ENCODE results near the gene R3HDML.
"Not testable (repeated sequence)": the region's sequence is repeated elsewhere in the genome, so short reads cannot be mapped to it uniquely, and the experiment has no call there.

Gene R3HDML

DNA sequence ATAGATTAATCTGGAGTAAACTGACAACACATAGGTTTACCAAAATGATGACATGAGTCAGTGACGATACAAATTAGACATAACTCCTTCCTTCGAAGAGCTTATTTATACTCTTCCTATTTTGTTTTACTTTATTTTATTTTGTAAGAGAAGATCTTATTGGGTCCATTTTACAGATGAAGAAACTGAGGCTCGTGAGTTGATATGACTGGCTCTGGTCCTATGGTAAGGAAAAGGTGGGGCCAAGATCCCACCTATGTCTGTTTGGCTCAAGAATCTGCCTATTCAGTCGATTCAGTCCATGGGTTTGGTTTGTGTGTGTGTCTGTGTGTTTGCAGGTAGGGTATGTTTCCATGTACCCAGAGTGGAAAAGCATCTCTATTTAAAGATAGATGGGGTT is 8.4 kb upstream of the R3HDML start:
- DNase-seq = no peak

DNA sequence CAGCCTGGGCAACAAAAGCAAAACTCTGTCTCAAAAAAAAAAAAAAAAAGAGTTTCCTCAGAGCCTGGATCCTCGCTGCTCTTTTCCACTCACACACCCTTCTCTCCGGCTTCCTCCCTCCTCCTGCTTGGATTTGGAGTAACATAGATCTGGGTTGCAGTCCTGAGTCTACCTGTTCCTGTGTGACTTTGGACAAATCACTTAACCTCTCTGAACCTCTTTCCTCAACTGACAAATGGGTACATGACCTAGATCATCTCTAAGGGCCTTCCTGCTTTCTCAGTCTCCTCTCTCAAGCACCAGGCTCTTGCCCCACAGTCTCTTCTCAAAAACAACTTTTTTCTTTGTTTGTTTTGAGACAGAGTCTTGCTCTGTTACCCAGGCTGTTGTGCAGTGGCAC is 5.6 kb upstream of the R3HDML start:
- DNase-seq = no peak

DNA sequence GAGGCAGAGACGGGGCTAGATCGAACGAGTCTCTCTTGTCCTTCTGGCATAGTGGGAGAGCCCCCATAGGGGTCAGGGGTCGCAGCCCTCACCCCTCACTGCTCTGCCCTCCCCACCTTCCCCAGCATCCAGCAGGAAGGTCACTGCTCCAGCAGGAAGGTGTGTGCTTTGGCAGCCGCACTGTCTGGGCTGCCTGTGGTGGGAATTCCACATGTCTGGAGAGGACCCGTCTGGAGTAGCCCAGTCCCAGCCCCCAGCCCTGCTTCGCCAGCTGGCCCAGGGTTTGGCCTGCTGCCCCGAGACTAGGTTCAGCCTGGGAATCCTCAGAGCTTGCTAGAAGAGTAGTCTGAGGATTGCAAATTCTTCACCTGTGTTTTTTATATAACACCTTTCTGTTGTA is 2.5 kb upstream of the R3HDML start:
- no peak for DNase-seq

DNA sequence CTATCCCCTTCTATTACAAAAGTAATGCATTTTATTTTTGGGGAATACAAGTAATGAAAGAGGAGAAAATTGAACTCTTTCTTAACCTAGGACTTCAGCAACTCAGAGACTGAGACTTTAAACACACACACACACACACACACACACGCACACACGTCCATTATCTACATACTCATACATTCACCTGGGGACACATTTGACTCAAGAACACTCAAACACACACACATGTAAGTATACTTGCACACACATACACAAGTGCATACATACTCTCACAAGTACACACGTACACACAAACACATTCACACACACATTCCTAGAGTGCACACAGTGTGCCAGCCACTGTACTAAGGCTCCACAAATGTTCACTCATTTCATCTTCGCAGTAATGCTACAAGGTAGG is 2.1 kb upstream of the R3HDML start:
- DNase-seq = no peak

DNA sequence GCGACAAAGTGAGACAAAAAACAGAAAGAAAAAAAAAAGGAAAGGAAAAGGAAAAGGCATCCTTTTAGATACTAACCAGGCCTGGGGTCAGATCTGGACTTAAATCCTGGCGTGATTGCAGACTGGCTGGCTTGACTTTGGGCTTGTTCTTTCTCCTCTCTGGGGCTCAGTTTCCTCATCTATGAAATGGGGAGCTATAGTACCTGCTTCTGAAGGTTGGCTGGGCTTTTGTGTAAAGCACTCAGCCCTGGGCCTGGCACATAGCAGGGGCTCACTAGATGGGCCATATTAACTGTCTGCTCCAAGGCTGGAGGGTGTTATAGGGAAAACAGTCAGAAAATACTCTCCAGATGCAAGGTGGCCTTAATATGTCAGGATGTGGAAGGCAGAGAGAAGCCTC is 1.2 kb upstream of the R3HDML start:
- DNase-seq = no peak

DNA sequence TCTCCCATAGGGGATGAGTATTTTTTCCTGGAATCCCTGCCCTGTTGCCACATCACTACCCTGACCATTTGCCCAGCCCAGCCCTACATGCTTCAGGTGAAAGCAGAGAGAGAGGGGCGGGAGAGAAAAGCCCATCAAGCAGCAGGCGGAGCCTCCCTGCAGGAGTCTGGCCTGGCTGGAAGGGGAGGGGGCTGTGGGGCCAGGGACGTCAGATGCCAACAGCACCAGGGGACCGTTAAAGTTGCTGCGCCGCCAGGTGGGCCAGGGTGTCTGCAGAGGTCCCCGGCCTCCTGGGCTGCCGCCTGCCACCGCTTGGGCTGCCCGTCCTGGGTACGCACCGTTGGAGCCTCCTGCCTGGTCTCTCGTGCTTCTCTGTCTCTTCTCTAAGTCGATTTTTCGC is 757 bp upstream of the R3HDML start:
- no peak for DNase-seq

DNA sequence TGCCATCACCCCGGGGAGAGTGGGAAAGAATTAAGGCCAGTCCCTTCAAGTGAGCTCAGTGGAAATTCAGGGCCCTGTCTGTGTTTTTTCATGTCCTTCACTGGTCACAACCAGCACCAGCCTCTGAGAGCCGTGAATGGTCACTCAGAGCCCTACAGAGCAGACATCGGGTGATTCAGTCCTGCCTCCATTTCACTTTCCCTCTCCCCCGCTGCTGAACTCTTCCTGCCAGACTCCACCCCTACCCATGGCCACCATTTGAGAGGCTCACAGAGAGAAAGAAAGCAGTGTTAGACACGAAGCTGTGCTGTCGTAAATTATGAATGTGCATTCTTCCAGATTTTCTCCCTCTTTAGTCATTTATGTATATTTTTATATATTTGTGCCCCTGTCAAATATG is 5.4 kb downstream of the R3HDML start:
- DNase-seq = no peak

DNA sequence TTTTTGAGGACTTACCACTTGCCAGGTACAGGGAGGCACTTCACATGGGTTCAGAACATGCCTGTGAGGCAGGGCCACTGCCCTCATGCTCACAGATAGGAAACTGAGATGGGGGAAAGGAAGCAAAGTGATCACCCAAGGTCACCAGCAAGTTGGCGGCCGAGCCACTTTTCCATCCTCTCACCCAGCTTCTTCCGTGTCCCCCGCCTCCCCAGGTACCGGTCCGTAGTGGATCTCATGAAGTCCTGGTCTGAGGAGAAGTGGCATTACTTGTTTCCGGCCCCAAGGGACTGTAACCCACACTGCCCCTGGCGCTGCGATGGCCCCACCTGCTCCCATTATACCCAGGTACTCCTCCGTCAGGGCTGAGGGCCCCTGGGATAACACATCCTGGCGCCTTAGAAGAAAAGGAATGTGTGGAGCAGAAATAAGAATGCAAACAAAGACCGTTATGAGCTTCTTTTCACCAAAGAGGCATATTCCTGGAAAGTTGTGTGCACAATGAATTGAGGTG is 6.4 kb downstream of the R3HDML start:
- no peak for DNase-seq

DNA sequence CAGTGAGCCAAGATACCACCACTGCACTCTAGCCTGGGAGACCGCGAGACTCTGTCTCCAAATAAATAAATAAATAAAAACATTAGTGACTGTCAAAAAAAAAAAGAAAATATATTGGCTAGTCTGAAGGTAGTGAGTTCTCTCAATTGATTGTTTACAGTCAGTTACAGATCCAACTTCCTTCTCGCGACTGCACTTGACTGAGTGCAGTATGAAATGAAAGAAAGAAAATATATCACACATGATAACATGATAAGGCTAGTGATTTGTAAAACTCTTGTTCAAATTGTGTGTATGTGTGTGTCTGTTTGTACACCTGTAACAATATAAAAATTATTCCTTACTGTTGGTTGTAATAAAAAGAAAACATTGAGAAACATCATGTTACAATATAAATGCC is 7.9 kb downstream of the R3HDML start:
- no peak for DNase-seq

DNA sequence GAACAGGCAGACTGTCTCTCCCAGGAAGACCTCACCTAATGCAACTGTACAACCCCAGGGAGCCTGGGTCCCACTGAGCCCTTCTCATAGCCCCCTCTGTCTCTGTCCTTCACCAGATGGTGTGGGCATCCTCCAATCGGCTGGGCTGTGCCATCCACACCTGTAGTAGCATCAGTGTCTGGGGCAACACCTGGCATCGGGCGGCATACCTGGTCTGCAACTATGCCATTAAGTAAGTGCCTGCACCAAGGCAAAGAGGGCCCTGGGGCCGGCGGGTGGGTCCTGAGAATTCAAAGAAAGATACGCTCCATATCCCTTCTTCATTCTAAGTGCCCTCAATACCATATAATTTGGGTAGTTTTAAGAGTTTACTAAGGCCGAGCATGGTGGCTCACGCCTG is 8.3 kb downstream of the R3HDML start:
- DNase-seq = no peak

DNA sequence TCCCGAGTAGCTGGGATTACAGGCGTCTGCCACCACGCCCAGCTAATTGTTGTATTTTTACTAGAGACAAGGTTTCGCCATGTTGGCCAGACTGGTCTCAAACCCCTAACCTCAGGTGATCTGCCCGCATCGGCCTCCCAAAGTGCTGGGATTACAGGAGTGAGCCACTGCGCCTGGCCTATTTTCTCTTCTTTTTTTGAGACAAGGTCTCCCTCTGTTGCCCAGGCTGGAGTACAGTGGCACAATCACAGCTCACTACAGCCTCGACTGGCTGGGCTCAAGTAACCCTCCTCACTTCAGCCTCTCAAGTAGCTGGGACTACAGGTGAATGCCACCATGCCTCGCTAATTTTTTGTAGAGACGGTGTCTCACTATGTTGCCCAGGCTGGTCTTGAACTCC is 9.1 kb downstream of the R3HDML start:
- not testable (repeated sequence) for DNase-seq

DNA sequence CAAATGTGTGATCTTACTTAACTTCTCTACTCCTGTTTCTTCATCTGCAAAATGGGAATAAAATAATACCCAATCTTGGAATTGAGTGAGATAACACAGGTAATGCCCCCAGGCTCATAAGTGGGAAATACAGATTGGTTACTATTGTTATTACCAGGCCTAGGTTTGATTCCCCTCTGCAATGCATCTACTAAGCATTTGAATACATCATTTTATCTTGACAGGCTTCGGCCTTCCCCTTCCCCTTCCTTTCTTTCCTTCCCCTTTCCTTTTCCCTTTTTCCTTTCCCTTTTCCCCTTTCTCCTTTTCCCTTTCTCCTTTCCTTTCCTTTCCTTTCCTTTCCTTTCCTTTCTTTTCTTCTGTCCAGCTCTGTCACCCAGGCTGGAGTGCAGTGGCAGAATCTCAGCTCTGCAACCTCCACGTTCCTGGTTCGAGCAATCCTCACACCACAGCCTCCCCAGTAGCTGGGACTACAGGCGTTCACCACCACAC is 11.4 kb downstream of the R3HDML start:
- DNase-seq = no peak

DNA sequence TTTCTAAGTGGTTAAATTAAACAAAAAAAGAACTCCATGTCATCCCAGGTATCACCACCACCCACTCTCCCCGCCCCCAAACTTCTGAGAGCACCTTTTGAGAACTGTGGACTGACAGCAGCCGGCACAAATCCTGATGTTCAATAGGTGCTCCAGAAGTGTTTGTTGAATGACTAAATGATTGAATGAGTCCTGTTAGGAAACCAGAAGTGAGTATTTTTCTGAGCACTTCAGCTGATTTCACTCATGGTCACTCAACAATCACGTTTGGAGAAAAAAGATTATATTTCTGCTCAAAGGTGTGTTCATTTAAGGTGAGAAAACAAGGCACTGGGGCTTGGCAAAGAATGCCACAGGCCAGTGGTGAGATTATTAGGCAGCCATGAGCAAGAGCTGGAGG is 12.5 kb downstream of the R3HDML start:
- DNase-seq = no peak

DNA sequence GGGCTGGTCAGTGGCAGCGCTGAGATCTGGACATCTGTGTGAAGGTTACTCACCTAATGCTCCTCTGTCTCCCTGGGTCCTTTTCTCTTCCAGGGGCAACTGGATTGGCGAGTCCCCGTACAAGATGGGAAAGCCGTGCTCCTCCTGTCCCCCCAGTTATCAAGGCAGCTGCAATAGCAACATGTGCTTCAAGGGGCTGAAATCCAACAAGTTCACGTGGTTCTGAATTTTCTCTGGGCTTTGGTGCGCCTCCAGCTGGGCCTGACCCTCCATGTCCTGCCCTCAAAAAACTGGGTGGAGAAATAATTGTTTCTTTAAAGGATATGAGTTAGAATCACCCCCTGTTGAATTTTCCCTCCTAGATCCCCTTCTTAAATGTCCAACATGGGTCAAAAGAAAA is 13.7 kb downstream of the R3HDML start:
- no peak for DNase-seq

DNA sequence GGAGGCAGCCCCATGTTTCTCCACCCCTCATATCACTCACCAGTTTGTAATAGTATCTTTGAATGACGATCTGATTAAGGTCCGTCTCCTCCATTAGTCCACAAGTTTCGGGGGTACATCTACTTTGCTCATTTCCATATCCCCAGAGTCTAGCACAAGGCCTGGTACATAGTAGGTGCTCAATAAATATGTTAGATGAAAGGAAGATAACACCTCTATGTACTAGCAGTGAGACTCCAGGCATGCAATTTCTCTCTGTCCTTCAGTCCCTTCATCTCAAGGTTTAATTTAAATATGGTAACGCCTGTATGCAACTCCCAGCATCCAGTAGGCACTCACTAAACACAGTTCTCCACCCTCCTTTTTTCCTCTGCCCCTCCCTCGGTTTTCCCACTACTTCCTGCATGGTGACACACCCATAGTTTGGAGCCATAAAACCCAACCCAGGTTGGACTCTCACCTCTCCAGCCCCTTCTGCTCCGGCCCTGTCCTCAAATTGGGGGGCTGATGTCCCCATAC is 18.2 kb downstream of the R3HDML start:
- no peak for DNase-seq

DNA sequence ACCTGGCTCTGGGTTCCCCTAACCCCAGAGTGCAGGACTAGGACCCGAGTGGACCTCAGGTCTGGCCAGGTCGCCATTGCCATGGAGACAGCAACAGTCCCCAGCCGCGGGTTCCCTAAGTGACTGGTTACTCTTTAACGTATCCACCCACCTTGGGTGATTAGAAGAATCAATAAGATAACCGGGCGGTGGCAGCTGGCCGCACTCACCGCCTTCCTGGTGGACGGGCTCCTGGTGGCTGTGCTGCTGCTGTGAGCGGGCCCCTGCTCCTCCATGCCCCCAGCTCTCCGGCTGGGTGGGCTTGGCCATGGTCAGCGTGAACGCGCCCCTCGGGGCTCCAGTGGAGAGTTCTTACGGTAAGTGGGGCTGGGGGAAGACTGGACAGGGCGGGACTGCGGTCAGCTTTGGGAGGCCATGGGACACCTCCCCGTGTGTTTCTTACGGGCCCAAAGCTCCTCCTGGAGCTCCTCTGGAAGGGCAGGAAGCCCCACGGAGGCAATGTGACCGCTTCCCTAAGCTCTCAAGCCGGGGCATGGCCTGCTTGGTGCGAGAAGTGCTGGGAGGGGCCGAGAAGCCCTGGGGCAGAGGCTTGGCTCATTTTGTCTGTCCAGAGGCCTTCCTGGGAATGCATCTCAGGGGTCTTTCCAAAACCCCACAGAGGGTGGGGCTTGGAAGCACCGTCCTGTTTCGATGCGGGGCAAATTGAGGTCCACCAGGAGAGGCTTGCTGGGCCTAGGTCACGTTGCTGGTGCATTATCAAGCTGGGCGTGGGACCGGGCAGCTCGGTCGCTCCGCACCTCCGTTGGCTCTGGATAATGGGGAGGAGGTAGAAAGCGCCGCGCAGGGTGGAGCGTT is 18.9 kb downstream of the R3HDML start, which contains the start of gene HNF4A:
Gene HNF4A (plus strand): TSS at position 202 of the 855 bp plus-strand sequence. CDS start 106 bp downstream, at position 308.
- DNase-seq = no peak

DNA sequence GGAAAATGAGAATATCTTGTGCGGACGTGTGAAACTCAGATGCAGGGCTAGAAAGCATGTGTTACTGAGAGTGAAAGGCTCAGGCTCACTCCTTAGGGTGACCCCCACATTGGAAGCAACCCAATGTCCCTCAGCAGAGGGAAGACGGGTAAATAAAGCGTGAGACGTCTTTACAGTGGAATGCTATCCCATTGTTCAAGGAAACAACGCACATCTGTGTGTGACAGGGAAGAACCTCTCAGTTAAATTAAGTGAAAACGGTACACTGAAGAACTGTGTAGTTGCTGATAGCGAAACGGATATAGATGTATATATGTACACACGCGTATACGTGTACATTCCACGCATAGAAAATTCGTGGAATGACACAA is 19.5 kb downstream of the R3HDML start:
- DNase-seq = no peak

DNA sequence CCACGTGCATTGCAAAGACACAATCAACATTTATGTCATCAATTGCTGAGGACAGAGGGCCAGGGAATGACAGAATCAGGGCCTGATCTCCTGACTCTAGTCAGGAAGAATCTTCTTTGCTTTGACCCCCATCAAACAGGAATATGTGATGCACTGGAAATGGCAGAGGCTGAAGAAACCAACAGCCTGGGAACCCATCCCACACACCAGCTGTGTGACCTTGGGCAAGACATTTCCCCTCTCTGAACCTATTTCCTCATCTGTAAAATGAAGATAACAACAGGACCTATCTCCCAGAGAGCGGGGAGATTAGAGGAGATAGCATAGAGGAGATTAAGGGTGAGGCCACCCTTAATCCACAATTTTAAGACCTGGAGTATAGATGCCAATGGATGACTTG is 20.2 kb downstream of the R3HDML start:
- DNase-seq = no peak

DNA sequence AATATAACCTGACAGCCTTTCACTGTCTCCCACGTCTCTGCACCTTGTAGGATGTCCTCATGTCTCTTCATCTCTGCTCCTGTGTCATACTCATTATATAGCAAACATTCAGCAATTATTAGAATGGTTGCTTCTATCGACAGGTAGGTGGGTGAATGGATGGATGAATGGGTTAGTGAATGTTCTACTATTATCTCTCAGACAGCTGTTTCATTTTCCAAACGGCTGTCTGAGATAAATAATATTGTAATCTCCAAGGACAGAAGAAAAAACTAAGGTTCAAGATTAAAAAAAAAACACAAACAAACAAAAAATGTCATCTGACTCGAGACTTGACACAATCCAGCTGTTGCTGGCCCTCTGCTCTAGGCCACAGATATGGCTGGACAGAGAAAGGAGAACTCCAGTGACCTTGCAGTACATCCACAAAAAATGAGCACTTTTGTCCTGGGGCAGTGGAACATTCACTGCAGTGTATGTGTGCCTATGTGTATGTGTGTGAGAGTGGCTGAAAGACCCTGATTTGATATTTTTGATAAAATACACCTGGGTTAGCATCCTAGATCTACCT is 20.8 kb downstream of the R3HDML start:
- no peak for DNase-seq

DNA sequence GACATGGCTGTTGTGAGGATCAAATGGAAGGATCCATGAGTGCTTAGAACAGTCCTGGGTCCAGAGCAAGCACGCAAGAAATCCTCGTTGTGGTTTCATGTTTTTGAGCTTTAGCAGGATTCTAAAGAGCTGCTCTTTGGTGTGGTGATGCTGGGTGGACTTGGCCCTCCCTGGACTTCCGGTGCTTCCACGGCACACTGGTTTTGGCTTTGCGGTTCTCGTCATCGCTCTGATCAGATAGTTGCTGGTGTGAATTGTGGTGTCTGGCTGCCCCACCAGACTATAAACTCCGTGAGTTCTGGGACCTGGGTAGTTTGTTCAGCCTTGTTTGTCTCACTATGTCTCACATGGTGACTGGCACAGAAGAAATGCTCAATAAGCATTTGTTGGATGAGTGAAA is 21.9 kb downstream of the R3HDML start:
- DNase-seq = no peak

DNA sequence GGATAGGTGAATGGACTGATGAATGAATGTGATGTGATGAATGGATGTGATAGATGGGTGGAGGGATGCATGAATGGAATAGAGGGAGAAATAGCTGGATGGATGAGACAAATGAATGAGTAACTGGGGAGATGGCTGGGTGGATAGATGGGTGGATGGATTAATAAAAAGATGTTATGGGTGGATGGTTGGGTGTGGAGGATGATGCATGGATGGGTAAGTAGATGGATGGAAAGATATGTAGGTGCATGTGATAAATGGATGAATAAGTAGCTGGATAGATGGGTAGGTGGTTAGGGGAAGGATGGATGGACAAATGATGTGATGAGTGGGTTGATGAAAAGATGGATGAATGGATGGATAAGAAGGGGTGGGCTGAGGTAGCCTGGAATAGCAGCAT is 23.4 kb downstream of the R3HDML start:
- no peak for DNase-seq

DNA sequence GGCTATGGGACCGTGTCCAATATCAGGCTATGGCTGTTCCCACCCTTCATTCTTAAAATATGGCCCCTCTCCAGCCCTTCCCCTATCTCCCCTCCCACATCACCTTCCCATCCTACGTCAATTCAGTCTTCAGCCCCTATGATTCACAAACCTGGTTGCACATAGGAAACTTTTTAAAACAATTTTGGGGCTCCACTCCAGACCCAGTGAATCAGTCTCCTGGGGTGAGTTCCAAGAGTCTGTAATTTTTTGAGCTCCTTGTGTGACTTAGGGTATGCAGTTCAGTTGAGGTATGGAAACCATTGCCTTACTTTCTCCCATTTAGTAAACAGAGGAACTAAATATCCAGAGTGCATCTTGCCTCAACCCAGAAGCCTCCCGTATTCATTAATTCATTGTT is 24.2 kb downstream of the R3HDML start:
- DNase-seq = no peak

DNA sequence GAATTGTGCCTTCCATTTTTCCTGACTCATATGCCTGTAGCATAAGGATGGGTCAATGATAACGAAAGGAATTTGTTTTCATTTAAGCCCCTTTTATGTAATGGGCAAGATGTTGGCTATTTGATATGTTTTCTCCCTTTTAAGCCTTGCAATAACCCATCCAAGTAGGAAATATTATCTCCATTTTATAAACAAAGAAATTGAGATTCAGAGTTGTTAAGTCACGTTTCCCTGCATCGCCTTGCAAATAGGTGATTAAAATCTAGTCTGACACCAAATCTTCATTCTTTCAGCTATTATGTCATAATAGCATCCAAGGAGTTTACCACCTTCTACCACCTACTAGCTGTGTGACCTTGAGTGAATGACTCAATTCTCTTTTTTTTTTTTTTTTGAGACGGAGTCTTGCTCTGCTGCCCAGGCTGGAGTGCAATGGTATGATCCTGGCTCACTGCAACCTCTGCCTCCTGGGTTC is 25.7 kb downstream of the R3HDML start:
- no peak for DNase-seq

DNA sequence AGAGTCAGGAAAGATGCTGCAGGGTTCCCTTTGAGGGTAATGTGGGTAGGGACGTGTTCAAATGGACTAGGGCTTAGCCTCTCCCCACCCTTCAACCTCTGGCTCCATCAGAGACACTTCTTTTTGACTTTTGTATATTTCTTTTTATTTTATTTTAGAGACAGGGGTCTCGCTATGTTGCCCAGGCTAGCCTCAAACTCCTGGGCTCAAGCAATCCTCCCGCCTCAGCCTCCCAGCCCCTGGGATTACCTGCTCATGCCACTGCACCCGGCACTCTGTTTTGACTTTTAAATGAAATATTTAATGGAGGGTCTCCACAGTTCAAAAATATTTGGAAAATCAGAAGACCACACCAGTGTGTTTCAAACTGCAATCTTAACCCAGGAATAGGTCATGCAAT is 27.2 kb downstream of the R3HDML start:
- no peak for DNase-seq

All from right forelimb (tissue), 1 donor.